ENCODE measurements around the gene MRGPRF.

- TF ChIP-seq POLR2AphosphoS5 (IDR thresholded peaks at IDR 0.05): no peak
- TF ChIP-seq CTCF (IDR thresholded peaks at IDR 0.05): no peak
- no peak for TF ChIP-seq POLR2A (IDR thresholded peaks at IDR 0.05)
These were observed 15.1 kb downstream of the MRGPRF start for GRCh38 chr11:68997995-68998348.
